HepG2 (cell line): ENCODE measurements around the gene FIBP. TPM values are rescaled to one million over a fixed set of nuclear protein-coding genes. Genes with fewer than 3 reads are reported as not detected.
A peak's percentile ranks its signal among the peaks of the same experiment; 100 is the strongest.

Experiments
- ATF5 ChIP-seq: sonication (generic); formaldehyde crosslinking; IDR thresholded peaks from 2 replicates; pipeline ENCODE4 v1.4.0; 2020; ENCODE audit warnings: mild to moderate bottlenecking, low read depth, missing genetic modification reagents
- BRD4 ChIP-seq: sonication (generic); formaldehyde crosslinking; IDR thresholded peaks from 2 replicates; pipeline ENCODE4 v1.4.0; 2020; ENCODE audit warnings: missing genetic modification reagents
- ELF4 ChIP-seq: sonication (generic); formaldehyde crosslinking; IDR thresholded peaks from 2 replicates; pipeline ENCODE4 v1.5.0; 2020; ENCODE audit warnings: missing genetic modification reagents, mild to moderate bottlenecking, moderate library complexity, borderline replicate concordance
- ERF ChIP-seq: IDR thresholded peaks from 2 replicates; pipeline ENCODE4 v1.6.1; 2018; ENCODE audit warnings: missing biosample characterization, missing genetic modification reagents
- FLYWCH1 ChIP-seq: sonication (generic); formaldehyde crosslinking; IDR thresholded peaks from 2 replicates; pipeline ENCODE4 v1.8.1; 2023; ENCODE audit warnings: mild to moderate bottlenecking, missing genetic modification reagents
- NCOA5 ChIP-seq: sonication (generic); formaldehyde crosslinking; IDR thresholded peaks from 2 replicates; pipeline ENCODE4 v1.4.0; 2020; ENCODE audit warnings: missing genetic modification reagents
- PCBP1 ChIP-seq: fragments of 200-400 bp; formaldehyde crosslinking; IDR thresholded peaks from 2 replicates; pipeline ENCODE4 v1.6.1; 2017; ENCODE audit warnings: mild to moderate bottlenecking, low read depth, low read length, borderline replicate concordance
- PLRG1 ChIP-seq: fragments of 450-650 bp; conservative IDR thresholded peaks from 2 replicates; pipeline ENCODE4 v1.6.1; 2016
- POLR2A ChIP-seq, 2 experiments: IDR thresholded peaks; 2 replicates each; pipeline ENCODE4 v1.6.1; 2011; ENCODE audit warnings: low read depth in 2 of 2, low read length in 2 of 2, mild to moderate bottlenecking in 1 of 2, moderate library complexity in 1 of 2; ENCODE audit not compliant: insufficient read depth in 1 of 2
- RBFOX2 ChIP-seq: fragments of 200-400 bp; formaldehyde crosslinking; IDR thresholded peaks from 2 replicates; pipeline ENCODE4 v1.6.1; 2017; ENCODE audit warnings: low read depth, mild to moderate bottlenecking, low read length
- XRCC5 ChIP-seq: fragments of 200-400 bp; formaldehyde crosslinking; optimal IDR thresholded peaks from 2 replicates; pipeline ENCODE3; 2017; ENCODE audit warnings: mild to moderate bottlenecking, low read length
- YY1 ChIP-seq: IDR thresholded peaks from 2 replicates; pipeline ENCODE4 v1.6.1; 2011; ENCODE audit warnings: low read length, low read depth, moderate library complexity, mild to moderate bottlenecking; ENCODE audit not compliant: insufficient read depth, insufficient replicate concordance
- ZBTB21 ChIP-seq: sonication (generic); formaldehyde crosslinking; IDR thresholded peaks from 2 replicates; pipeline ENCODE4 v1.4.0; 2020; ENCODE audit warnings: missing genetic modification reagents
- ZBTB44 ChIP-seq: sonication (generic); formaldehyde crosslinking; IDR thresholded peaks from 2 replicates; pipeline ENCODE4 v1.4.0; 2020; ENCODE audit warnings: missing genetic modification reagents
- ZFAT ChIP-seq: sonication (generic); formaldehyde crosslinking; conservative IDR thresholded peaks from 2 replicates; pipeline ENCODE4 v1.8.1; 2023; ENCODE audit warnings: missing genetic modification reagents, inconsistent platforms
- ZHX1 ChIP-seq: sonication (generic); formaldehyde crosslinking; IDR thresholded peaks from 2 replicates; pipeline ENCODE4 v1.8.1; 2022; ENCODE audit warnings: low read depth, mild to moderate bottlenecking, missing genetic modification reagents
- ZNF3 ChIP-seq: IDR thresholded peaks from 2 replicates; pipeline ENCODE4 v1.7.0; 2017; ENCODE audit warnings: inconsistent platforms
- ZNF484 ChIP-seq: sonication (generic); formaldehyde crosslinking; IDR thresholded peaks from 2 replicates; pipeline ENCODE4 v1.5.1; 2020; ENCODE audit warnings: mild to moderate bottlenecking, low read depth, missing genetic modification reagents, borderline replicate concordance
- ZNF879 ChIP-seq: sonication (generic); formaldehyde crosslinking; IDR thresholded peaks from 2 replicates; pipeline ENCODE4 v1.8.1; 2023; ENCODE audit warnings: missing genetic modification reagents
- polyA plus RNA-seq, 8 experiments: library from polyadenylated mRNA; depleted of rRNA in 3 of 8; stranded (reverse) in 7 of 8; unstranded in 1 of 8; fragments of >200 nt; fragmentation: Illumina TruSeq in 4 of 8; extraction: Trizol in 4 of 8; gene quantifications; 2 replicates each; pipeline versions ENCODE4 v1.2.1 to v1.2.3, GENCODE V29; 2011 to 2016; ENCODE audit warnings: low read depth in 4 of 8, missing spikeins in 1 of 8, mixed read lengths in 1 of 8; ENCODE audit not compliant: insufficient read depth in 1 of 8
- total RNA-seq, 5 experiments: library from RNA; depleted of rRNA; stranded (reverse); fragments of >200 nt; fragmentation: Illumina TruSeq; extraction: Trizol; gene quantifications; 2 replicates each; pipeline ENCODE4 v1.2.3, GENCODE V29; 2016; ENCODE audit warnings: low read depth in 1 of 5
- TF ChIP-seq, protein P1 (sequence below): sonication (generic); formaldehyde crosslinking; IDR thresholded peaks from 2 replicates; pipeline ENCODE4 v1.8.1; 2023; ENCODE audit warnings: missing genetic modification reagents, inconsistent platforms, borderline replicate concordance
- TF ChIP-seq, protein P2 (sequence below): sonication (generic); formaldehyde crosslinking; IDR thresholded peaks from 2 replicates; pipeline ENCODE4 v1.8.1; 2023; ENCODE audit warnings: mild to moderate bottlenecking, inconsistent platforms, moderate library complexity, missing genetic modification reagents, borderline replicate concordance

Gene FIBP
- total and polyA plus RNA-seq, 2 of the 13 experiments (the other 11 are each of a cell fraction or from before 2014, with no cell fraction given): 42.9 to 62.1 TPM

- 0 out of 2 replicates have a peak, but pooled peaks have one; percentile 52 for TF ChIP-seq ATF5 (CRISPR knock-in tag)
- TF ChIP-seq PLRG1: no peak
- TF ChIP-seq YY1: peak; percentile 79
- TF ChIP-seq, protein P1, sequence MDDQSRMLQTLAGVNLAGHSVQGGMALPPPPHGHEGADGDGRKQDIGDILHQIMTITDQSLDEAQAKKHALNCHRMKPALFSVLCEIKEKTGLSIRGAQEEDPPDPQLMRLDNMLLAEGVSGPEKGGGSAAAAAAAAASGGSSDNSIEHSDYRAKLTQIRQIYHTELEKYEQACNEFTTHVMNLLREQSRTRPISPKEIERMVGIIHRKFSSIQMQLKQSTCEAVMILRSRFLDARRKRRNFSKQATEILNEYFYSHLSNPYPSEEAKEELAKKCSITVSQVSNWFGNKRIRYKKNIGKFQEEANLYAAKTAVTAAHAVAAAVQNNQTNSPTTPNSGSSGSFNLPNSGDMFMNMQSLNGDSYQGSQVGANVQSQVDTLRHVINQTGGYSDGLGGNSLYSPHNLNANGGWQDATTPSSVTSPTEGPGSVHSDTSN (CRISPR knock-in tag): 0 out of 2 replicates have a peak, but pooled peaks have one; percentile 23
- no peak for TF ChIP-seq ZNF3
- TF ChIP-seq FLYWCH1 (CRISPR knock-in tag): no peak
- TF ChIP-seq ZBTB21 (CRISPR knock-in tag): no peak
- no peak for TF ChIP-seq ZNF484 (CRISPR knock-in tag)
- no peak for TF ChIP-seq NCOA5
- TF ChIP-seq ELF4 (CRISPR knock-in tag): peak; percentile 72; the same call in 1 of the 2 replicates
- no peak for TF ChIP-seq BRD4
- TF ChIP-seq XRCC5: no peak
- 0 out of 2 replicates have a peak, but pooled peaks have one; percentile 43 for TF ChIP-seq ZBTB44 (CRISPR knock-in tag)
- TF ChIP-seq, protein P2, sequence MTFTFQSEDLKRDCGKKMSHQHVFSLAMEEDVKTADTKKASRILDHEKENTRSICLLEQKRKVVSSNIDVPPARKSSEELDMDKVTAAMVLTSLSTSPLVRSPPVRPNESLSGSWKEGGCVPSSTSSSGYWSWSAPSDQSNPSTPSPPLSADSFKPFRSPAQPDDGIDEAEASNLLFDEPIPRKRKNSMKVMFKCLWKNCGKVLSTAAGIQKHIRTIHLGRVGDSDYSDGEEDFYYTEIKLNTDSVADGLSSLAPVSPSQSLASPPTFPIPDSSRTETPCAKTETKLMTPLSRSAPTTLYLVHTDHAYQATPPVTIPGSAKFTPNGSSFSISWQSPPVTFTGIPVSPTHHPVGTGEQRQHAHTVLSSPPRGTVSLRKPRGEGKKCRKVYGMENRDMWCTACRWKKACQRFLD (CRISPR knock-in tag): no peak; the same call in 1 of the 2 replicates
- TF ChIP-seq ZNF879 (CRISPR knock-in tag): peak; percentile 66; the same call in 1 of the 2 replicates
- TF ChIP-seq ERF: peak; percentile 58; the same call in 1 of the 2 replicates
- TF ChIP-seq RBFOX2: peak; percentile 87
- TF ChIP-seq POLR2A (IDR thresholded peaks at IDR 0.05; ENCODE audit: insufficient read depth in 1 of 2, low read depth in 2 of 2, low read length in 2 of 2): peak in 1 of 2 experiments; percentile 79; a peak in 2 of 4 replicates
- 0 out of 2 replicates have a peak, but pooled peaks have one; percentile 21 for TF ChIP-seq ZHX1
- TF ChIP-seq PCBP1: no peak
- no peak for TF ChIP-seq ZFAT (CRISPR knock-in tag)
These were observed 2.3 kb upstream of the FIBP start, which contains the start of gene CCDC85B (continued) for GRCh38 chr11:65890324-65891218.
